ENCODE data around the gene VAC14. TPM values are rescaled to one million over a fixed set of nuclear protein-coding genes. Genes with fewer than 3 reads are reported as not detected.
"Not testable (repeated sequence)": the region's sequence is repeated elsewhere in the genome, so short reads cannot be mapped to it uniquely, and the experiment has no call there.

VAC14 gene
- total RNA-seq, 4 donors from 2014 or later, result 25.7 to 49.5 (median 40.4) TPM

DNA sequence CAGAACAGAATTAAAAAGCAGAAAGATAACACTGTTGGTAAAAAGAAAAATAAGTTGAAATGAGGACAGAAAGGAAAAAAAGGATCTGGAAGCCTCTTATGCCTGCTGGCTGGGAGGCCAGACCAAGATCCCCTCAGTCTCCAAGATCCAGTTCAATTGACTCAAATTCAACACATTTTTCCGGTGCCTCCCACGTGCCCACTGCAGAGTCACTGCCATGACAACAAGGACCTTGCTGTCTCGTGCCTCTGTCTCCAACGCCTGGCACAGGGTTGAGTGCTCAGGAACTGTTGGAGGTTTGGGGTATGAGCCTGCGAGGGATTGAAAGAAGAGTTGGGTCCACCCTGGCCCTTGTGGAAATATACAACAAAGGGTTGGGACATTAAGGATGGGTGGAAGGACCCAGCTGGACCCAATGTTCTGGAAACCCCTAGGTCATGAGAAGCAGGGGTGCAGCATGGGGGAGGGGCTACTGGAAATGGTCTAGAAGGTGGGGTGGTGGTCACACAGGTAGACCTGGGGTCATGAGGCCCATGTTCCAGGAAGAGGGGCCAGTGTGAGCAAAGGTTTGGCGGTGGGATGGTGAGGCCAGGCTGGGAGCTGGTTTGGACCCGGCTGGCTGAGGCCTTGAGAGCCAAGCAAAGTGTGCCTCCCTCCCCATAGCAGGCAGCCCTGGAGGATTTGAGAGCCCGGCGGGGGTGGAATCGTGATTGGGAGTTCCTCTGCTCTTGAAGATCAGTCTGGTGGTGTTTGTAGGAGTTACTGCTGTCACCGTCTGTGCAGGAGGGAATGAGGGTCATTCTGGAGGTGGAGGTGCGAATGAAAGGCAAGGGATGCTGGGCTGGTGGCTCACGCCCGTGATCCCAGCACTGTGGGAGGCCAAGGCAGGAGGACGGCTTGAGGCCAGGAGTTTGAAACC lies 153.3 kb downstream of the VAC14 start:
- H3K27ac ChIP-seq, result peak overlapping the region in 3 of 4 donors; percentile 37 to 85 (median 81)
- no peaks in the 10 kb centered on the region for H3K27me3 ChIP-seq
- peak in 1 of 2 donors; percentile 38 for TF ChIP-seq EP300 (IDR thresholded peaks at IDR 0.05)
- TF ChIP-seq POLR2A (IDR thresholded peaks at IDR 0.05), result no peak
- WGBS, 2 donors, result 74 to 81% methylated on average over 15 of the region's 15 CpGs
- H3K4me3 ChIP-seq, result no peak overlapping the region
- peaks cover 0 to 21% (median 0%) of the 10 kb centered on the region in 3 donors for H3K36me3 ChIP-seq
- H3K9me3 ChIP-seq, result no peaks in the 10 kb centered on the region
- H3K4me1 ChIP-seq, result peaks cover 0 to 57% (median 8%) of the 10 kb centered on the region in 4 donors
- no peak for DNase-seq (ENCODE audit: low spot score in 2 of 2)

DNA sequence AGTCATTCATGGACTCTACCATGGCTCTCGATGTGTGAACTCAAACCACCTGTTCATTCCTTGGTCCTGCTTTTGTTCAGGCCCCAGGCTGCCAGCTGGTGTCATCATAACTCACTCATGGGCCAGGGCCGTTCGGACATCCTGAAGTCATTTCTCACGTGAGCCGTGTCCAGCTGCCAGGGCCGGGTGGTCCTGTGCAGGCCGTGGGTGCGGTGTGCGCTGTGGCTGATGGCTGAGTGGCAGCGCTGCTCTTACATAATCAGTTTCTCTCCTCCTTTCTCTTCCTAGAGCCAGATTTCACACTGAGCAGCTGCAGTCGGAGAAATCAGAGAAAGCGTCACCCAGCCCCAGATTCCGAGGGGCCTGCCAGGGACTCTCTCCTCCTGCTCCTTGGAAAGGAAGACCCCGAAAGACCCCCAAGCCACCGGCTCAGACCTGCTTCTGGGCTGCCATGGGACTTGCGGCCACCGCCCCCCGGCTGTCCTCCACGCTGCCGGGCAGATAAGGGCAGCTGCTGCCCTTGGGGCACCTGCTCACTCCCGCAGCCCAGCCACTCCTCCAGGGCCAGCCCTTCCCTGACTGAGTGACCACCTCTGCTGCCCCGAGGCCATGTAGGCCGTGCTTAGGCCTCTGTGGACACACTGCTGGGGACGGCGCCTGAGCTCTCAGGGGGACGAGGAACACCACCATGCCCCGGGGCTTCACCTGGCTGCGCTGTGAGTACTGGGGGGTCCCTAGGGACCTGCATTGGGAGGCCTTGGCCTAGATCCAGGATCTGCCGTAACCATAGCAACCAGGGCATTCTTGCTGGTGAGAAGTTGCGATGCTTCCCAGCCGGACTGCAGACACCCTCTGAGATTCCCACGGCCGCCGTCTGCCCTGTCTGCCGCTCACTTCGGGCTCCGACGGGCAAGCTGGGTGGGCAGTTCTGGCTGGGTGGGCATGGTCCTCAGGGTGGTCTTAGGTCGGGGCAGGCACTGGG lies 154.4 kb downstream of the VAC14 start, which contains the start of gene IL34:
IL34 (plus strand) TSS at position 300 of the 982 bp plus-strand sequence; CDS start at position 689, 389 bp downstream.
- no peak for DNase-seq (ENCODE audit: low spot score in 2 of 2)
- Histone ChIP-seq H3K4me1 (peaks cover 0 to 55% (median 8%) of the 10 kb centered on the region in 4 donors), H3K9me3 (no peaks in the 10 kb centered on the region), H3K36me3 (peaks cover 0 to 21% (median 0%) of the 10 kb centered on the region in 3 donors), H3K27ac (peak within 1 kb of the TSS in 3 of 4 donors; percentile 37 to 85 (median 81)), H3K27me3 (no peaks in the 10 kb centered on the region), H3K4me3 (no peak within 1 kb of the TSS)
- WGBS, 2 donors, result 61 to 72% methylated on average over 25 to 29 of the region's 39 CpGs
- no peak for TF ChIP-seq EP300 (IDR thresholded peaks at IDR 0.05)
- no peak for TF ChIP-seq POLR2A (IDR thresholded peaks at IDR 0.05)
- TF ChIP-seq, protein P1, sequence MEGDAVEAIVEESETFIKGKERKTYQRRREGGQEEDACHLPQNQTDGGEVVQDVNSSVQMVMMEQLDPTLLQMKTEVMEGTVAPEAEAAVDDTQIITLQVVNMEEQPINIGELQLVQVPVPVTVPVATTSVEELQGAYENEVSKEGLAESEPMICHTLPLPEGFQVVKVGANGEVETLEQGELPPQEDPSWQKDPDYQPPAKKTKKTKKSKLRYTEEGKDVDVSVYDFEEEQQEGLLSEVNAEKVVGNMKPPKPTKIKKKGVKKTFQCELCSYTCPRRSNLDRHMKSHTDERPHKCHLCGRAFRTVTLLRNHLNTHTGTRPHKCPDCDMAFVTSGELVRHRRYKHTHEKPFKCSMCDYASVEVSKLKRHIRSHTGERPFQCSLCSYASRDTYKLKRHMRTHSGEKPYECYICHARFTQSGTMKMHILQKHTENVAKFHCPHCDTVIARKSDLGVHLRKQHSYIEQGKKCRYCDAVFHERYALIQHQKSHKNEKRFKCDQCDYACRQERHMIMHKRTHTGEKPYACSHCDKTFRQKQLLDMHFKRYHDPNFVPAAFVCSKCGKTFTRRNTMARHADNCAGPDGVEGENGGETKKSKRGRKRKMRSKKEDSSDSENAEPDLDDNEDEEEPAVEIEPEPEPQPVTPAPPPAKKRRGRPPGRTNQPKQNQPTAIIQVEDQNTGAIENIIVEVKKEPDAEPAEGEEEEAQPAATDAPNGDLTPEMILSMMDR (IDR thresholded peaks at IDR 0.05), result no peak

DNA sequence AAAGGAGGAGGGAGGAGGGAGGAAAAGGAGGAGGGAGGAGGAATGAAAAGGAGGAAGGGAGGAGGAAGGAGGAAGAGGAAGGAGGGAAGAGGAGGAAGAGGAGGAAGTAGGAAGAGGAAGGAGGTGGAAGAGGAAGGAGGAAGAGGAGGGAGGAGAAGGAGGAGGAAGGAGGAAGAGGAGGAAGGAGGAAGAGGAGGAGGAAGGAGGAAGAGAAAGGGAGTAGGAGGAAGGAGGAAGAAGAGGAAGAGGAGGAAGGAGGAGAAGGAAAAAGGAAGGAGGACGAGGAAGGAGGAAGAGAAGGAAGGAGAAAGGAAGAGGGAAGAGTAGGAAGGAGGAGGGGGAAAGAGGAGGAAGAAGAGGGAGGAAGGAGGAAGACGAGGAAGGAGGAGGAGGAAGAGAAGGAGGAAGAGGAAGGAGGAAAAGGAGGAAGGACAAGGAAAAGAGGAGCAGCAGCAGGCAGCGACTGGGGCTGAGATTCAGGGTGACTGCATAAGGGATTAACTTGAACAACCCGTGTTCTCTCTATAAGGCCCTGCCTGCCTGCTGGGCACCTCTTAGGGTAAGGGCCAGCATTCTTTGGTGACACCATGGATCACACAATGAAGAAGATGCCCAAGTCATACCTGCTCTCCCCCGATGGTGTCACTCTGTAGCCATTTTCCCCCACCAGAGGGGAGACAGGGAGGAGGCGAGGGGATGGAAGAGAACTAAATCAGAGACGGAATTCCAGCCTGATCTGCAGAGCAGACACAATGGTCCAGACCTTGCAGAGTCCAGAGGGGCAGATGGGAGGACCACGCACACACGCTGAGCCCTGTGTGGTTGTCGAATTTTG lies 156.0 kb downstream of the VAC14 start:
- Histone ChIP-seq H3K27ac (peak overlapping the region in 2 of 4 donors; percentile 67 to 85), H3K27me3 (no peaks in the 10 kb centered on the region), H3K4me3 (no peak overlapping the region), H3K4me1 (peaks cover 0 to 61% (median 10%) of the 10 kb centered on the region in 4 donors), H3K9me3 (no peaks in the 10 kb centered on the region), H3K36me3 (peaks cover 0 to 14% (median 0%) of the 10 kb centered on the region in 3 donors)
- DNase-seq (ENCODE audit: low spot score in 2 of 2), result no peak
- TF ChIP-seq POLR2A (IDR thresholded peaks at IDR 0.05) (no peak), EP300 (IDR thresholded peaks at IDR 0.05) (no peak)
- TF ChIP-seq, protein P1 (IDR thresholded peaks at IDR 0.05), result no peak
- WGBS, 2 donors, result 72 to 87% methylated on average over 10 of the region's 10 CpGs

DNA sequence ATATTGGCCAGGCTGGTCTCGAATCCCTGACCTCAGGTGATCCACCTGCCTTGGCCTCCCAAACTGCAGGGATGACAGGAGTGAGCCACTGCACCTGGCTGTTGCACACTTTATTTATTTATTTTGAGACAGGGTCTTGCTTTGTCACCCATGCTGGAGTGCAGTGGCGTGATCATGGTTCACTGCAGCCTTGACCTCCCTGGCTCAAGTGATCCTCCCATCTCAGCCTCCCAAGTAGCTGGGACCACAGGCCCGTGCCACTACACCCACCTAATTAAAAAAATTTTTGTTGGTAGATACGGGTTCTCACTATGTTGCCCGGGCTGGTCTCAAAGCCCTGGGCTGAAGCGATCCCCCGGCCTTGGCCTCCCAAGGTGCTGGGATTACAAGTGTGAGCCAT lies 157.7 kb downstream of the VAC14 start:
- not testable (repeated sequence) for DNase-seq (ENCODE audit: low spot score in 2 of 2); H3K4me3 ChIP-seq; H3K36me3 ChIP-seq; H3K27me3 ChIP-seq; H3K9me3 ChIP-seq
- Histone ChIP-seq H3K4me1 (peaks cover 0 to 67% (median 9%) of the 10 kb centered on the region in 4 donors), H3K27ac (peak overlapping the region in 2 of 4 donors; percentile 1 to 46)
- 76 to 87% methylated on average over 7 of the region's 7 CpGs for WGBS, 2 donors

DNA sequence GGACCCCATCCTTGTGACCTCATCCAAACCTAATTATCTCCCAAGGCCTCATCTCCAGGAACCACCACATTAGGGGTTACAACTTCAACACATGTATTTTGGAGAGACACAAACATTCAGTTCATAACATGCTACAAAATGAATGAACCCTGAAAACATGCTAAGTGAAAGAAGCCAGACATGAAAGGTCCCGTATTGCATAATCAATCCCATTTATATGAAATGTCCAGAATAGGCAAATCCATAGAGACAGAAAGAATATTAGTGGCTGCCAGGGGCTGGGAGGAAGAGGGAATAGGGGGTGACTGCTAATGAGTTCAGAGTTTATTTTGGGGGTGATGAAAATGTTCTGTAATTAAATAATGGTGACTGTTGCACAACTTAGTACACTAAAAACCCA lies 158.3 kb downstream of the VAC14 start:
- TF ChIP-seq POLR2A (IDR thresholded peaks at IDR 0.05), result no peak
- TF ChIP-seq, protein P1 (IDR thresholded peaks at IDR 0.05), result no peak
- TF ChIP-seq EP300 (IDR thresholded peaks at IDR 0.05), result no peak
- no peaks in the 10 kb centered on the region for H3K27me3 ChIP-seq
- no peak for DNase-seq (ENCODE audit: low spot score in 2 of 2)
- WGBS, 2 donors, result 76 to 91% methylated on average over 1 of the region's 1 CpG
- no peaks in the 10 kb centered on the region for H3K9me3 ChIP-seq
- H3K4me3 ChIP-seq, result no peak overlapping the region
- peaks cover 0 to 67% (median 9%) of the 10 kb centered on the region in 4 donors for H3K4me1 ChIP-seq
- peaks cover 0 to 9% (median 0%) of the 10 kb centered on the region in 3 donors for H3K36me3 ChIP-seq
- H3K27ac ChIP-seq, result peak overlapping the region in 2 of 4 donors; percentile 2 to 22
